OCI-LY1 (cell line): ENCODE results near the gene CAMK2D.

ENCODE experiments used
- H2AFZ ChIP-seq: fragments of 200-600 bp; sonication (generic), shearing (Covaris generic); 2 replicates; pipeline ENCODE4 v1.6.0; 2014; ENCODE audit warnings: antibody characterized with exemption, mild to moderate bottlenecking, low read length
- H3F3A ChIP-seq: fragments of 200-600 bp; sonication (generic), shearing (Covaris generic); 2 replicates; pipeline ENCODE4 v1.6.0; 2014; ENCODE audit warnings: mild to moderate bottlenecking, antibody characterized with exemption, low read length, moderate library complexity; ENCODE audit not compliant: insufficient read depth
- H3K27ac ChIP-seq: fragments of 200-600 bp; sonication (generic); 2 replicates; pipeline ENCODE4 v1.5.1; 2014; ENCODE audit warnings: low read length, mixed run types, mild to moderate bottlenecking, low read depth; ENCODE audit not compliant: poor library complexity, severe bottlenecking
- H3K27me3 ChIP-seq: fragments of 200-600 bp; sonication (generic); 2 replicates; pipeline ENCODE4 v1.6.0; 2014; ENCODE audit warnings: antibody characterized with exemption, mild to moderate bottlenecking, low read length, moderate library complexity; ENCODE audit not compliant: insufficient read depth
- H3K36me3 ChIP-seq: fragments of 200-600 bp; sonication (generic); 2 replicates; pipeline ENCODE4 v1.6.1; 2014; ENCODE audit warnings: mild to moderate bottlenecking, antibody characterized with exemption, low read length, moderate library complexity, mixed read lengths; ENCODE audit not compliant: insufficient read depth
- H3K4me1 ChIP-seq: fragments of 200-600 bp; sonication (generic); 2 replicates; pipeline ENCODE4 v1.5.1; 2014; ENCODE audit warnings: mild to moderate bottlenecking, low read length, moderate library complexity; ENCODE audit not compliant: insufficient read depth, severe bottlenecking
- H3K4me2 ChIP-seq: fragments of 200-600 bp; sonication (generic), shearing (Covaris generic); 2 replicates; pipeline ENCODE4 v1.6.1; 2014; ENCODE audit warnings: low read length
- H3K4me3 ChIP-seq: fragments of 200-600 bp; sonication (generic); 2 replicates; pipeline ENCODE4 v1.5.1; 2014; ENCODE audit warnings: low read length, low read depth, mild to moderate bottlenecking, mixed read lengths; ENCODE audit not compliant: poor library complexity, severe bottlenecking
- H3K79me2 ChIP-seq: fragments of 200-600 bp; shearing (Covaris generic); 2 replicates; pipeline ENCODE4 v1.6.1; 2016; ENCODE audit warnings: mixed run types, low read length, mixed read lengths; ENCODE audit not compliant: insufficient read depth
- H3K9ac ChIP-seq: fragments of 200-600 bp; sonication (generic), shearing (Covaris generic); 2 replicates; pipeline ENCODE4 v1.6.1; 2014; ENCODE audit warnings: mild to moderate bottlenecking, low read length, mixed read lengths
- H3K9me2 ChIP-seq: fragments of 200-600 bp; sonication (generic), shearing (Covaris generic); 2 replicates; pipeline ENCODE4 v1.6.1; 2014; ENCODE audit warnings: low read depth, mild to moderate bottlenecking, low read length, mixed read lengths
- H3K9me3 ChIP-seq: fragments of 200-600 bp; shearing (Covaris generic); 2 replicates; pipeline ENCODE4 v1.6.1; 2014; ENCODE audit warnings: low read length, mixed read lengths
- H4K20me1 ChIP-seq: fragments of 200-600 bp; sonication (generic), shearing (Covaris generic); 2 replicates; pipeline ENCODE4 v1.6.0; 2016; ENCODE audit warnings: mild to moderate bottlenecking, low read length; ENCODE audit not compliant: insufficient read depth
- EZH2 ChIP-seq: fragments of 200-600 bp; sonication (generic), shearing (Covaris generic); IDR thresholded peaks from 2 replicates; pipeline ENCODE4 v1.8.0; 2017; ENCODE audit warnings: borderline replicate concordance, mixed run types, mild to moderate bottlenecking, antibody characterized with exemption, low read length, moderate library complexity, mixed read lengths
- TF ChIP-seq, protein P1 (sequence below): fragments of 200-600 bp; sonication (generic), shearing (Covaris generic); IDR thresholded peaks from 2 replicates; pipeline ENCODE4 v1.5.1; 2017; ENCODE audit warnings: mild to moderate bottlenecking, antibody characterized with exemption, low read length, moderate library complexity, mixed read lengths

The CAMK2D gene

DNA sequence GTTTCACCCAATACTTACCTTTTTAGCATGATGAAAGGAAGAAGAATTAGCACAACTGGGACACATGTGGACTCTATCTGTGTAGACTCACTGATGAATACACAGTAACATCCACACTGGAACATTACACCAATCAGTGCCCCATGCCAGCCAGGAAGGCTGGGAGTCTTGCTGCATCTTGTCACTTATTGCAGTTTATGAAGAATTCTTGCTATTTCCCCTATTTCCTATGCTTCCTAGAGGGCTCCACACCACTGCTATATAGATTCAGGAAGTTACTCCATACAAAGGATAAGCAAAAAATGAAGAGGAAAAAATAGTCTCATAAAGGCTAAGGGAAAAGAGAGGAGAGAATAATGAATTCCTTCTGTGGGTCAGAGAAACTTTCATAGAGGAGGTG, 201.0 kb downstream of the CAMK2D start:
- Histone ChIP-seq H3K4me1 (peaks cover 37% of the 10 kb centered on the region), H3K27ac (peak overlapping the region; percentile 97), H3K4me2 (no peak overlapping the region)

DNA sequence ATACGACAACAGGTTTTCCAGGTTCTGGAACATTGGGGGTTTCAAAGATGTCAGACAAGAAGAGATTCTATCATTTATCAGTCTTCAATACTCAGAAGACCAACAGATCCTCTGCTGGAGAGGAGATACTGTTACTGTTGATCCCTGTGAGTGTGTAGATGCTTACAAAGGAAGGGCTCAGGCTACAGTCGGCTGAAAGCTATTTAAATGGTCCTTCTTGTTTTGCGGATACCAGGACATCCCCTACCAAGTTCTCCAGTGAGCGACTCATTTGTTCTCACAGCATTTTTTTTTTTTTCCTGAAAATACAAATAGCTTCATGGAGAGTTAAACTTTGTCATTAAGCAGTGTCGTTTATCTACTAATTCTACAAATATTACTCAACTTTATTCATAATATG, 201.6 kb downstream of the CAMK2D start:
- no peak overlapping the region for H3K4me2 ChIP-seq
- no peaks in the 10 kb centered on the region for H3K27me3 ChIP-seq
- H4K20me1 ChIP-seq, result no peaks in the 10 kb centered on the region
- no peak overlapping the region for H2AFZ ChIP-seq
- H3K9ac ChIP-seq, result no peak overlapping the region
- H3K9me2 ChIP-seq, result no peaks in the 10 kb centered on the region
- peaks cover 30% of the 10 kb centered on the region for H3K4me1 ChIP-seq
- no peak overlapping the region for H3K4me3 ChIP-seq
- no peak for TF ChIP-seq EZH2
- TF ChIP-seq, protein P1, sequence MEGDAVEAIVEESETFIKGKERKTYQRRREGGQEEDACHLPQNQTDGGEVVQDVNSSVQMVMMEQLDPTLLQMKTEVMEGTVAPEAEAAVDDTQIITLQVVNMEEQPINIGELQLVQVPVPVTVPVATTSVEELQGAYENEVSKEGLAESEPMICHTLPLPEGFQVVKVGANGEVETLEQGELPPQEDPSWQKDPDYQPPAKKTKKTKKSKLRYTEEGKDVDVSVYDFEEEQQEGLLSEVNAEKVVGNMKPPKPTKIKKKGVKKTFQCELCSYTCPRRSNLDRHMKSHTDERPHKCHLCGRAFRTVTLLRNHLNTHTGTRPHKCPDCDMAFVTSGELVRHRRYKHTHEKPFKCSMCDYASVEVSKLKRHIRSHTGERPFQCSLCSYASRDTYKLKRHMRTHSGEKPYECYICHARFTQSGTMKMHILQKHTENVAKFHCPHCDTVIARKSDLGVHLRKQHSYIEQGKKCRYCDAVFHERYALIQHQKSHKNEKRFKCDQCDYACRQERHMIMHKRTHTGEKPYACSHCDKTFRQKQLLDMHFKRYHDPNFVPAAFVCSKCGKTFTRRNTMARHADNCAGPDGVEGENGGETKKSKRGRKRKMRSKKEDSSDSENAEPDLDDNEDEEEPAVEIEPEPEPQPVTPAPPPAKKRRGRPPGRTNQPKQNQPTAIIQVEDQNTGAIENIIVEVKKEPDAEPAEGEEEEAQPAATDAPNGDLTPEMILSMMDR, result no peak
- H3K27ac ChIP-seq, result no peak overlapping the region
- peaks cover 54% of the 10 kb centered on the region for H3K36me3 ChIP-seq
- no peaks in the 10 kb centered on the region for H3K79me2 ChIP-seq
- H3K9me3 ChIP-seq, result no peaks in the 10 kb centered on the region
- H3F3A ChIP-seq, result no peaks in the 10 kb centered on the region

More for the DNA sequence above, 201.0 kb downstream of the CAMK2D start:
- H3K9me3 ChIP-seq, result no peaks in the 10 kb centered on the region
- H3K9me2 ChIP-seq, result no peaks in the 10 kb centered on the region
- H3F3A ChIP-seq, result no peaks in the 10 kb centered on the region
- TF ChIP-seq EZH2, result no peak
- TF ChIP-seq, protein P1, result no peak
- H2AFZ ChIP-seq, result no peak overlapping the region
- H3K27me3 ChIP-seq, result no peaks in the 10 kb centered on the region
- peaks cover 54% of the 10 kb centered on the region for H3K36me3 ChIP-seq
- H4K20me1 ChIP-seq, result no peaks in the 10 kb centered on the region
- no peak overlapping the region for H3K9ac ChIP-seq
- no peak overlapping the region for H3K4me3 ChIP-seq
- no peaks in the 10 kb centered on the region for H3K79me2 ChIP-seq

DNA sequence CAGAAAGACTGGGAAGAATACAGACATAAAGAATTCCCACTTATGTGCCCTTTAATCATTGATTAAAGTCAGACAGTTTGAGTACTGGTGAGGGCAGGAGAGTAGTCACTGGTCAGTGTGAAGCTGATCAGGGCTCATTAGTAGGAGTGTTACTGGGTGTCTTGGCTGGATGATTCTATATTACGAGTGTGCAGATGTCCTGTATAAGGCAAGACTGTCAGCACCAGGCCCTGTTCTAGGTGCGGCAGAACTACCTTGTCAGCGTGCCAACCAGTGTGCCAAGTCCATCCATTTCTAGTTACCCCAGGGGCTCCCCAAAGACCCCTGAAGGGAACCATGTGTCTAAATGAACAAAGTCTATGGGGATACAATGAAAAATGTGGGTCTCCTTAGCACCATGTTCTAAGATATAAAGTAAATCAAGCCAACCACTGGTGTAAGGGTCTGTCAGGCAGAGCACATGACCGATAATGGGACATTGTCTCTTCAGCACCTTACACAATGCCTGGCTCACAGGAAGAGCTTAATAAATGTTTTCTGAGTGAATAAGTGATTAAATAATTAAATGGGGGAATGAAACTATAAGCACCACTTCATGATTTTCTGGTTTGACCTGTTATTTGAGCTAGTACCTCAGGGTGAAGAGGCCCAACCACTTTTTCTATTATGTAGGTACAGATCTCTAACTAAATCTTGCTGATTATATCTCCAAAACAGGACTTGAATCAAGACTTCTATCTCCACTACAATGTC, 205.0 kb downstream of the CAMK2D start:
- no peak for TF ChIP-seq EZH2
- TF ChIP-seq, protein P1, result no peak
- Histone ChIP-seq H3K4me3 (no peak overlapping the region), H3K36me3 (peaks cover 56% of the 10 kb centered on the region), H4K20me1 (no peaks in the 10 kb centered on the region), H3K27ac (peak overlapping the region; percentile 10), H3K4me1 (no peaks in the 10 kb centered on the region), H3K79me2 (no peaks in the 10 kb centered on the region), H3K27me3 (no peaks in the 10 kb centered on the region), H3K9me2 (no peaks in the 10 kb centered on the region), H2AFZ (no peak overlapping the region), H3F3A (no peaks in the 10 kb centered on the region), H3K4me2 (no peak overlapping the region), H3K9me3 (no peaks in the 10 kb centered on the region), H3K9ac (no peak overlapping the region)
